Measurements from ENCODE around the gene CDH18. TPM values are rescaled to one million over a fixed set of nuclear protein-coding genes. Genes with fewer than 3 reads are reported as not detected.

CDH18 gene
- total RNA-seq, 2 donors from 2014 or later = 1.2 TPM; not detected in 1

DNA sequence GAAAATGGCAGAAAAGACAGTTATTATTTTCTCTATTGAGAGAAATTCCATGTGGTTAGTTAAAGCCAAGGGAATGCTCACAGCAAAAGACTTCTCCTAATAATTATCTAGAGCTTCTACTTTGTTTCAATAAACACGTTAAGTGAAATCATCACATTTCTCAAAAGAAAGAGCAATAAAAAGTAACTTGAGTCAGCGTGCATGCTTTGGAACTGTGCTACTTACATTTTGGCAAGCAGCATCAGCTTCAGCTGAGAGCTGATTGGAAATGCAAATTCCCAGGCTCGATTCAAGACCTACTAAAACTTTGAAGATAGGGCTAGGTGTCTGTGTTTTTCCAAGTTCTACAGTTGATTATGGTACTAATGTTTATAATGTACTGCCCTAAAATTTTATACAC is 132.1 kb downstream of the CDH18 start:
- DNase-seq (ENCODE audit: low spot score) = no peak
- intact Hi-C loops (cut with DNase I) = no loop called here
- H3K36me3 ChIP-seq = no peaks in the 10 kb centered on the region
- 35% methylated on average over 3 of the region's 3 CpGs for WGBS
- no peak for TF ChIP-seq POLR2AphosphoS5 (IDR thresholded peaks at IDR 0.05)
- TF ChIP-seq, protein P1, sequence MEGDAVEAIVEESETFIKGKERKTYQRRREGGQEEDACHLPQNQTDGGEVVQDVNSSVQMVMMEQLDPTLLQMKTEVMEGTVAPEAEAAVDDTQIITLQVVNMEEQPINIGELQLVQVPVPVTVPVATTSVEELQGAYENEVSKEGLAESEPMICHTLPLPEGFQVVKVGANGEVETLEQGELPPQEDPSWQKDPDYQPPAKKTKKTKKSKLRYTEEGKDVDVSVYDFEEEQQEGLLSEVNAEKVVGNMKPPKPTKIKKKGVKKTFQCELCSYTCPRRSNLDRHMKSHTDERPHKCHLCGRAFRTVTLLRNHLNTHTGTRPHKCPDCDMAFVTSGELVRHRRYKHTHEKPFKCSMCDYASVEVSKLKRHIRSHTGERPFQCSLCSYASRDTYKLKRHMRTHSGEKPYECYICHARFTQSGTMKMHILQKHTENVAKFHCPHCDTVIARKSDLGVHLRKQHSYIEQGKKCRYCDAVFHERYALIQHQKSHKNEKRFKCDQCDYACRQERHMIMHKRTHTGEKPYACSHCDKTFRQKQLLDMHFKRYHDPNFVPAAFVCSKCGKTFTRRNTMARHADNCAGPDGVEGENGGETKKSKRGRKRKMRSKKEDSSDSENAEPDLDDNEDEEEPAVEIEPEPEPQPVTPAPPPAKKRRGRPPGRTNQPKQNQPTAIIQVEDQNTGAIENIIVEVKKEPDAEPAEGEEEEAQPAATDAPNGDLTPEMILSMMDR (IDR thresholded peaks at IDR 0.05) = no peak
- no peak for TF ChIP-seq POLR2A (IDR thresholded peaks at IDR 0.05)
- H3K27me3 ChIP-seq (replicated peaks; ENCODE audit: insufficient read depth) = no peaks in the 10 kb centered on the region
- H3K27ac ChIP-seq = no peak overlapping the region
- H3K4me3 ChIP-seq = no peak overlapping the region
- no peaks in the 10 kb centered on the region for H3K9me3 ChIP-seq
- no peaks in the 10 kb centered on the region for H3K4me1 ChIP-seq (replicated peaks)

GRCh38 chr5:19855453-19855852 is 132.5 kb downstream of the CDH18 start:
- H3K4me1 ChIP-seq (replicated peaks) = no peaks in the 10 kb centered on the region
- TF ChIP-seq POLR2A (IDR thresholded peaks at IDR 0.05) (no peak), POLR2AphosphoS5 (IDR thresholded peaks at IDR 0.05) (no peak)
- TF ChIP-seq, protein P1 (IDR thresholded peaks at IDR 0.05) = no peak
- no peaks in the 10 kb centered on the region for H3K27me3 ChIP-seq (replicated peaks; ENCODE audit: insufficient read depth)
- intact Hi-C loops (cut with DNase I) = no loop called here
- H3K4me3 ChIP-seq = no peak overlapping the region
- no peaks in the 10 kb centered on the region for H3K36me3 ChIP-seq
- no peak for DNase-seq (ENCODE audit: low spot score)
- H3K9me3 ChIP-seq = no peaks in the 10 kb centered on the region
- no peak overlapping the region for H3K27ac ChIP-seq

DNA sequence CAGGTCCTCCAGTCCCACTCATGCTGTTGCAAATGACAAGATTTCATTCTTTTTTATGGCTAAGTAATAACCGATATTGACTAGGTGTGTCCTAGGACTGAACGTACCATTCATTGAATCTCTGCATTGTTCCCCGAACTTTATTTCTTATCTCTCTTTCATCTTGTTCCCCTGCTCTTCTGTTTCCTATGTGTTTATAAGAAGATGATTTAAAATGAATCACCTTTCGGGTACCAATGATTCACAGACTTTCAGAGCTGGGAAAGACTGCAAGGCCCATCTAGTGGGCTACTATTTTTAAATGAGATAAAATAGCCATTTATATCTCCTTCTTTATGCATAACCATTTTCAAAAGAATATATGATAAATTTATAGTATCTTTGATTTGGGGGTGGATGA is 133.0 kb downstream of the CDH18 start:
- Histone ChIP-seq H3K27me3 (replicated peaks; ENCODE audit: insufficient read depth) (no peaks in the 10 kb centered on the region), H3K4me1 (replicated peaks) (no peaks in the 10 kb centered on the region), H3K4me3 (no peak overlapping the region), H3K36me3 (no peaks in the 10 kb centered on the region), H3K27ac (no peak overlapping the region), H3K9me3 (no peaks in the 10 kb centered on the region)
- WGBS = 61% methylated on average over 4 of the region's 4 CpGs
- intact Hi-C loops (cut with DNase I) = no loop called here
- TF ChIP-seq, protein P1 (IDR thresholded peaks at IDR 0.05) = no peak
- TF ChIP-seq POLR2A (IDR thresholded peaks at IDR 0.05) = no peak
- TF ChIP-seq POLR2AphosphoS5 (IDR thresholded peaks at IDR 0.05) = no peak
- no peak for DNase-seq (ENCODE audit: low spot score)

- H3K27me3 ChIP-seq (replicated peaks; ENCODE audit: insufficient read depth) = no peaks in the 10 kb centered on the region
- DNase-seq (ENCODE audit: low spot score) = no peak
- no peaks in the 10 kb centered on the region for H3K4me1 ChIP-seq (replicated peaks)
- TF ChIP-seq POLR2A (IDR thresholded peaks at IDR 0.05) (no peak), POLR2AphosphoS5 (IDR thresholded peaks at IDR 0.05) (no peak)
- TF ChIP-seq, protein P1 (IDR thresholded peaks at IDR 0.05) = no peak
- 38% methylated on average over 4 of the region's 4 CpGs for WGBS
- no peak overlapping the region for H3K4me3 ChIP-seq
- H3K27ac ChIP-seq = no peak overlapping the region
- intact Hi-C loops (cut with DNase I) = no loop called here
- H3K9me3 ChIP-seq = no peaks in the 10 kb centered on the region
- no peaks in the 10 kb centered on the region for H3K36me3 ChIP-seq
These were observed 134.3 kb downstream of the CDH18 start for GRCh38 chr5:19853616-19854240.

- no peaks in the 10 kb centered on the region for H3K36me3 ChIP-seq
- H3K27me3 ChIP-seq (replicated peaks; ENCODE audit: insufficient read depth) = no peaks in the 10 kb centered on the region
- no peak for TF ChIP-seq POLR2AphosphoS5 (IDR thresholded peaks at IDR 0.05)
- TF ChIP-seq POLR2A (IDR thresholded peaks at IDR 0.05) = no peak
- TF ChIP-seq, protein P1 (IDR thresholded peaks at IDR 0.05) = no peak
- intact Hi-C loops (cut with DNase I) = no loop called here
- no peak overlapping the region for H3K4me3 ChIP-seq
- WGBS = 80% methylated on average over 6 of the region's 6 CpGs
- no peak overlapping the region for H3K27ac ChIP-seq
- no peaks in the 10 kb centered on the region for H3K9me3 ChIP-seq
- H3K4me1 ChIP-seq (replicated peaks) = no peaks in the 10 kb centered on the region
- no peak for DNase-seq (ENCODE audit: low spot score)
These were observed 150.3 kb downstream of the CDH18 start for GRCh38 chr5:19837536-19838174.
